Kasumi-1 (cell line): ENCODE data around the gene RABGEF1.
"Not testable (repeated sequence)": the region's sequence is repeated elsewhere in the genome, so short reads cannot be mapped to it uniquely, and the experiment has no call there.

Experiments used
- DNase-seq, 2 experiments: peaks; one replicate each; lab custom pipeline; 2025; lab: John Stamatoyannopoulos, UW

RABGEF1 gene

GRCh38 chr7:66815186-66815875 lies 74.8 kb downstream of the RABGEF1 start:
- DNase-seq: not testable (repeated sequence)

GRCh38 chr7:66815951-66816350 lies 75.4 kb downstream of the RABGEF1 start:
- DNase-seq: no peak

- not testable (repeated sequence) for DNase-seq
These were observed 76.1 kb downstream of the RABGEF1 start for GRCh38 chr7:66816658-66817057.

- peak; percentile 50 to 77 for DNase-seq
These were observed 76.8 kb downstream of the RABGEF1 start for GRCh38 chr7:66817208-66817795.

GRCh38 chr7:66817956-66818355 lies 77.4 kb downstream of the RABGEF1 start:
- DNase-seq: not testable (repeated sequence)

GRCh38 chr7:66824041-66824440 lies 83.5 kb downstream of the RABGEF1 start:
- no peak for DNase-seq

- DNase-seq: peak; percentile 86 to 91
These were observed 85.0 kb downstream of the RABGEF1 start for GRCh38 chr7:66825538-66825937.

GRCh38 chr7:66826649-66827048 lies 86.1 kb downstream of the RABGEF1 start:
- DNase-seq: no peak

GRCh38 chr7:66830976-66831375 lies 90.4 kb downstream of the RABGEF1 start:
- not testable (repeated sequence) for DNase-seq

GRCh38 chr7:66832531-66833351 lies 92.2 kb downstream of the RABGEF1 start:
- DNase-seq: no peak

GRCh38 chr7:66837007-66837406 lies 96.5 kb downstream of the RABGEF1 start:
- DNase-seq: peak; percentile 75 to 79

GRCh38 chr7:66837661-66838060 lies 97.1 kb downstream of the RABGEF1 start:
- DNase-seq: no peak

- no peak for DNase-seq
These were observed 99.3 kb downstream of the RABGEF1 start for GRCh38 chr7:66839814-66840213.

- no peak for DNase-seq
These were observed 99.8 kb downstream of the RABGEF1 start for GRCh38 chr7:66840316-66840715.

GRCh38 chr7:66841898-66842297 lies 101.4 kb downstream of the RABGEF1 start:
- DNase-seq: no peak

- not testable (repeated sequence) for DNase-seq
These were observed 103.0 kb downstream of the RABGEF1 start for GRCh38 chr7:66843492-66843891.

- DNase-seq: peak; percentile 91
These were observed 104.2 kb downstream of the RABGEF1 start for GRCh38 chr7:66844552-66845378.

- DNase-seq: no peak
These were observed 105.0 kb downstream of the RABGEF1 start for GRCh38 chr7:66845379-66846095.

GRCh38 chr7:66846096-66846445 lies 105.5 kb downstream of the RABGEF1 start:
- DNase-seq: not testable (repeated sequence)

GRCh38 chr7:66847523-66847855 lies 107.0 kb downstream of the RABGEF1 start:
- not testable (repeated sequence) for DNase-seq
